ENCODE data around the gene DTWD1.
A peak's percentile ranks its signal among the peaks of the same experiment; 100 is the strongest.
"Not testable (repeated sequence)": the region's sequence is repeated elsewhere in the genome, so short reads cannot be mapped to it uniquely, and the experiment has no call there.

Gene DTWD1, protein sequence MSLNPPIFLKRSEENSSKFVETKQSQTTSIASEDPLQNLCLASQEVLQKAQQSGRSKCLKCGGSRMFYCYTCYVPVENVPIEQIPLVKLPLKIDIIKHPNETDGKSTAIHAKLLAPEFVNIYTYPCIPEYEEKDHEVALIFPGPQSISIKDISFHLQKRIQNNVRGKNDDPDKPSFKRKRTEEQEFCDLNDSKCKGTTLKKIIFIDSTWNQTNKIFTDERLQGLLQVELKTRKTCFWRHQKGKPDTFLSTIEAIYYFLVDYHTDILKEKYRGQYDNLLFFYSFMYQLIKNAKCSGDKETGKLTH

DNA sequence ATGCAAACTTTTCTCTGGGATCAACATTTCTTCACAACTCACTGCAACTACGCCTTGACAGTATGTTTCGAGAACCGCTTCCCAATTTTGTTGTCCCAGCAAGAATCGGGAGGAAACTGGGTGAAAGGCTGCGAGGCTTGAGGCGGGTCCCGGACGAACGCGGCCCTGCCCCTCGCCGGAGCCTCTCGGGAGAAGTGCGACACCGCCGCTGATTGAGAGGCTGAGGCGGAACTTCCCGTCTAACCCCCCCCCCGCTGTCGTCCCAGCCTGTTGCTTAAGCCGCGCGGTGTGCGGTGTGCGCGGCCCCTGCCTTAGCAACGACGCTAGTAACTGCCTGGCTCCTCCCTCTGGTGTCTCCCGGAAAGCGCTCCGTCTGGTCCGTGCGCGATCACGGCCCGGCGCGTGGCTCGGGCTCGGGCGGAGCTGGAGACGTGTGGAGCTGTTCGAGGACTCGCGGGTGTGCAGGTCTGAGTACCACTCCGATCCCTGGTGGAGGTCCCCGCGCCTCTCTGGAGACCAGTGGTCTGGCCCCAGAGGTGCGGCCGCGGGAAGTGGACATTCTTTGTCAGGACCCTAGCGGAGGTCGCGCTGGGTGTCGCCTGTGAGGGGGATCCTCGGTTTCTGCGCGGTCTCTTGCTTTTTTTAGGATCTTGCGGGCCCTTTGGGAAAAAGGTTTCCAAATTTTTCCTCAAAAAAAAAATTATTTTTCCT lies at the start of gene DTWD1, which contains the start of gene FAM227B:
TSS of gene DTWD1 (plus strand) at position 391 of the 711 bp plus-strand sequence. CDS start 4,120 bp downstream, outside the sequence.
TSS of gene FAM227B (minus strand) at position 161 of the 711 bp plus-strand sequence. CDS start 5,647 bp downstream, outside the sequence.
- peak in 1 of 2 experiments; percentile 69 for DNase-seq

DNA sequence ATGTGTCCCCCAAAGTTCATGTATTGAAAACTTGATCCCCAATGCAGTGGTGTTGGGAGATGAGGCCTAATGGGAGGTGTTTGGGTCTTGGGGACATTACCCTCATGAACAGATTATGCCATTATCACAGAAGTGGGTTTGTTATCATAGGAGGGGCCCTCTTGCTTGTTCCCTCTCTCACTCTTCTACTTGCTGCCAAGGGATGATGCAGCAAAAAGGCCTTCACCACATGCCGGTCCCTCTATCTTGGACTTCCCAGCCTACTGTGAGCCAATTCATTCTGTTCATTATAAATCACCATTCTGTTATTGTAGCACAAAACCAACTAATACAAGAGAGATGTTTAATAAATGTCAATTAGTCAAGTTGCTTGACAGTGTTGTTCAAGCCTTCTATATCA lies 47.4 kb upstream of the DTWD1 start:
- no peak for DNase-seq

DNA sequence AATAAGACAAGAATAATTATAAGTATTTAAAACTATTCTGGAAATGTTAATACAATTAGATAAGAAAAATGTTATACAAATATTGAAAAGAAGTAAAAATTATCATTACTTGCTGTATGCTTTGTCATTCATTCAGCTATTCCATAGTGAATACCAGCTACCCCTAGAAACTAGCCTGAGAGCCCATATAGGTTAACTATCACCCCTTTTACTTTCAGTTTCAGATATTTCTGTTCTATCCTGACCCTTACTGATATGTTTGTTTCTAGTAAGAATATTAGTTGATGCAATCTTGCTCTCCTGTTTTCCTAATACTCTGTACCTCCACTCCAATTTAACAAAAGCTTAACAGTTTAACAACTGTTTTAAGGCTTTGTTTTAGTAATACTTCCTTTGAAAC lies 31.8 kb upstream of the DTWD1 start:
- no peak for DNase-seq

DNA sequence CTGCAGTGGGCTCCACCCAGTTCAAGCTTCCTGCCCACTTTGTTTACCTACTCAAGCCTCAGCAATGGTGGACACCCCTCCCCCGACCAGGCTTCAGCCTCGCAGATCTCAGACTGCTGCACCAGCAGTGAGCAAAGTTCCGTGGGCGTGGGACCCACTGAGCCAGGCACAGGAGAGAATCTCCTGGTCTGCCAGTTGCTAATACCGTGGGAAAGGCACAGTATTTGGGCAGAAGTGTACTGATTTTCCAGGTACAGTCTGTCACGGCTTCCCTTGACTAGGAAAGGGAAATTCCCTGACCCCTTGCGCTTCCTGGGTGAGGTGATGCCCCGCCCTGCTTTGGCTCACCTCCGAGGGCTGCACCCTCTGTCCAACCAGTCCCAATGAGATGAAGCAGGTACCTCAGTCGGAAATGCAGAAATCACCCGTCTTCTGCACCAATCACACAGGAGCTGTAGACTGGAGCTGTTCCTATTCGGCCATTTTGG lies 28.0 kb upstream of the DTWD1 start:
- not testable (repeated sequence) for DNase-seq

DNA sequence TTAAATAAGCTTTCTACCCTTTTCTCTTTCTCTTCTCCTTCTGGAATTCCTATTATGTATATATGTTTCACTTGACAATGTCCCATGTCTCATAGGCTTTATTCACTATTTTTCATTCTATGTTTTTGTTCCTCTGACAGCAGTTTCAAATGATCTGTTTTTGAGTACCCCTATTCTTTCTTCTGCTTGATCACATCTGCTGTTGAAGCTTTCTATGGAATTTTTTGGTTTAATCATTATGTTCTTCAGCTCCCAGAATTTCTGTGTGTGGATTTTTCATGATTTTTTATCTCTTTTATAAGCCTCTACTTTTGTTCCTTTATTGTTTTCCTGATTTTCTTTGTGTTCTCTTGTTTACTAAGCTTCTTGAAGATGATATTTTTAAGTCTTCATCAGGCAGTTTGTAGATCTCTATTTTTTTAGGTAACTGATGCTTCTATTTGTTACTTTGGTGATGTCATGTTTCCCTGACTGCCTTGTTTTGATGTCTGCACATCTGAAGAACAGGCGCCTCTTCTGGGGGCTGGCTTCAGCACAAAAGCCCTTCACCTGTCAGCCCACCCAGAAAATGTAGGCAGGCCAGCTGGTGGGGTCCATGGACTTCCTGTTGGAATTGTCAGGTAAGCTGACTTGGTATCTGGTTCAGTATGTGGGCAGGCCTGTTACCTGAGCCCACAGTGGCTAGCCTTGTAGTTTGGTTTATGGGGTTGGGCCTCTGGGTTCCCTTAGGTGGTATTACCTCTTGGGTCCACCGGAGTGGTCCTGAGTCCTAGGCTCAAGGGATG lies 16.0 kb upstream of the DTWD1 start:
- no peak for DNase-seq

DNA sequence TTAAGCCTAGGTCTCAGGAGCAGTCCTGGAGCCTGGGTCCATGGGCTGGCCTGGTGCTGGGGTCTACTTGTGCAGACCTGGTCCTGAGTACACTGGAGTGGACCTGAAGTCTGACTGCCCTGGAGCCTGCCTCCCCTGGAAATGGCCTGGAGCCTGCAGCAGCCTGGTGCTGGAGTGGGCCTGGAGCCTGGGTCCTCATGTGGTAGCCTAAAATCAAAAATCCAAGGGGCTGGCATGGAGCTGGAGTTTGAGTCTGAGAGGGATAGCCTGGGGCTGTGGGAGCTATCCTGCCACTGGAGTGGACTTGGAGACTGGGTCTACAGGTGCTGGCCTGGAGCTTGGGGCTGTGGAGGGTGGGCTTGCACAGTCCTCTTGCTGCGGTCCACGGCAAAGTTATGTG lies 15.3 kb upstream of the DTWD1 start:
- no peak for DNase-seq

DNA sequence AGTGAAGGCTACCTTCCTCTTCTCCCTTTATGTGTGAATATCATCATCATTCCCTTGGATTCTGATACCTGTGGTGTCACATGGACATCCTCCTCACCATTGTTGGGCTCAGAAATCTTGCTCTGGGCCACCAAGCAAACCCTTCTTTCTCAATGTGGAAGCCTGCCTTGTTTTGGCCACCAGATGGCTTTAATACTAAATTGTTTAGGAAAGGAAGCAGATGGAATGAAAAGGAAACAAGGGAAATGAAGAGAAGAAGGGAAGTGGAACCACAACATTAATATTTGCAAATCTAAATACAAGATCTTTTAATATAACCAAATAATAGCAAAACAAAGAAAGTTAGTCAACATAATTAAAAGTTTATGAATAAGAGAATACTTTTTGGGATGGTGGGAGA lies 14.3 kb upstream of the DTWD1 start:
- DNase-seq, result no peak

DNA sequence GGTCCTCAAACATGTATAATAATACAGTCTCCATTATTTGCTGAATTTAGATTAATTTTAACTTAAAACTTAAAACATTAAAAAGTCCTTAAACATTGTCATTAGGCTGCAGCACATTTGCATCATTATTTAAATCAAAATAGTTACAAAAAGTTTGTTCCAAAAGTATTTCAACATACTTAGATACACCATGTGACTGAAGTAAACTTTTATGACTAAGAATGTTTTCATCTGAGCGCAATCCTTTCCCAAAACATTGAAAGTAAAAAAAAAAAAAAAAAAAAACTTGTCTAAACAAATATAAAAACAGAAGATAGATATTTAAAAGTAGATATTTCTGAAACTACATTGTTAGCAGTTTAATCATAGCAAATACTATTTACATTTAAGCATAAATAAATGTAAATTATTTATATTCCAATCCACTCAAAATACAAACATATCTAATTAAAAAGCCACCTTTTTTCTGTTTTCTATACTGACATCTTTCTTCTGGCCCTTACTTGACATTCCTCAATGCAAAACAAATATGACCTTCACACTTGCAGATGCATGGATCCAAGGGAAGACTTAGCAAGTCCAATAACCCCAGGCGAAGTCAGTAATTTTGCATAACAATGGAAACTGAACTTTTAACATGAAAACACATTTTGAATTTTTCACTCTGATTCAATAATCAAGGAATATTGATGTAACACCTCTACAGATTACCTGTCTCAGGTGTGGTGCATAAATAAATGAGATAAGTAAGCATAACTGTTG lies 10.5 kb upstream of the DTWD1 start:
- no peak for DNase-seq

DNA sequence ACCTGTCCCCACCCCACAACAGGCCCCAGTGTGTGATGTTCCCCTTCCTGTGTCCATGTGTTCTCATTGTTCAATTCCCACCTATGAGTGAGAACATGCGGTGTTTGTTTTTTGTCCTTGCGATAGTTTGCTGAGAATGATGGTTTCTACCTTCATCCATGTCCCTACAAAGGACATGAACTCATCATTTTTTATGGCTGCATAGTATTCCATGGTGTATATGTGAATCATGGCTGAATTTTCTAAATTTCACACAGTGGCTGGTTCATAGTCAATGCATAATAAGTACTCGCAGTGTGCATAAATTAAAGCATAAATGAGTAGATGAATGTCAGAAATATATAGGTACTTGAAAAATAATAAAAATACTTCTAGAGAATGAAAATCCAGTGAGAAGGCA lies 8.6 kb upstream of the DTWD1 start:
- not testable (repeated sequence) for DNase-seq

DNA sequence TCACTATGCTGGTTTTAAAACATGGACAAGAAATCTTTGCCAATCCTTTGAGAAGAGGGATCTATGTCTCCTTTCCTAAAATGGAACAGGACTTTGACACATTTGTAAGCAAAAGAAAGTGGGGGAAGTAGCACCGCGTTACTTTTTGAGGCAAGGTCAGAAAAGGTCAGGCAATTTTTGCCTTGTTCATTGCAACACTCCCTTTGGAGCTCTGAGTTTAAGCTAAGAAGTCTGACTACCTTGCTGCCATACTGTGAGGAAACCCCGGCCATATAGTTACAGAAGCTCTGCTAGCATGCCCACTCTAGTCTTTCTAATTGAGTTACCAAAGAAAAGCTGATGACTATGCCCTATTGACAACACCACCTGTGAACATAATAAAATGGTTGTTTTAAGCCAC lies 1.6 kb upstream of the DTWD1 start:
- no peak for DNase-seq

DNA sequence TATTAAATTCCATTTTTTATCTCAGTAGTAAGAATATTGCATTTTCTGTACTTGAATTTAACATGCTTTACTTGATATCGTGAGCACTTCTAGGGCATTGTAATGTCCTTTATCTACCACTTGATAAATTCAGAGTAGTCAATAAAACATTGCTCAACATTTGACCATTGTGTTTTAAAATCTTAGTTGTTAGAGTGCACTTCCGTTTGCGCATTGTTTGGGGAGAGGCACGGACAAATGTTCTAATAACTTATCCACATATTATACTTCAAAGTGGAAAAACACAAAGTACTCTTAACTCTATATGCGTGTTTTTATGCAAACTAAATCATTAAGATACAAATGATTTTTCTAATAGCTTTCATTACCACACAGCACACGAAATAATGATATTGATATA lies 649 bp upstream of the DTWD1 start:
- no peak for DNase-seq

DNA sequence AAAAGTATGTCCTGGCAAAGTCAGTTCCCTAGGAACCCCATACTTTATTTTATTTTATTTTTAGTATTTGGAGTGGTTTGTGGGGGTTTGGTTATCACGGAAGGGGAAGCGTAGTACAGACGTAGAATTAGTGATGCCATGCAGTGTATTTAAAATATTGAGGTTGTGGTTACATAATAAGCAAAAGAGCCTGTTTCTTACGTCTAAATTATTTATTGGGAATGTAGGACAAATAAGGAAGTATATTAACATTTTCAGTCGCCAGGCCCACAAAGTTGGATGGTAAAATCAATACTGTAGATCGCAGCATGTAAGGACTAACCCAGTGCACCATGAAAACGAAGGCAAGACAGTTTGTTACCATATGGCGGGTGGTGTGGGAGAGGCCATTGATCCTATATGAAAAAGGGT lies 558 bp downstream of the DTWD1 start:
- no peak for DNase-seq

DNA sequence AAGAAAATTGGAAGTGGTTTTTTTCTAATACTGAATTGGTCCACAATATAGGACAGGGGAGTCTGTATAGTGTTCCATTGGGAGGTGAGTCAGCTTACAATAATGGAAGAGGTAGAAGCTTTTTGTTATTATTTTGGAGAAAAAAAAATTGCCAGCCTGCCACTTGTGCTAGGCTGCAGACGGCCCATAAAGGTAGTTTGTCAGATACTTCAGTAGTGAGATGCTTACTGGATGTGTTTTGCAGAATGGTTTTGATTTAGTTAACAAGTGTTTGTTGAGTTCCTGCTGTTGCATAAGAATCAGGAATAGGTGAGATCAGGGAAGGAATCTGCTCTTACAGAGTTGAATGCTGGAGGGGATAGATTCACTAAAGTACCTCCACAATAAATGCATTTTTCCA lies 1.0 kb downstream of the DTWD1 start:
- DNase-seq, result no peak

DNA sequence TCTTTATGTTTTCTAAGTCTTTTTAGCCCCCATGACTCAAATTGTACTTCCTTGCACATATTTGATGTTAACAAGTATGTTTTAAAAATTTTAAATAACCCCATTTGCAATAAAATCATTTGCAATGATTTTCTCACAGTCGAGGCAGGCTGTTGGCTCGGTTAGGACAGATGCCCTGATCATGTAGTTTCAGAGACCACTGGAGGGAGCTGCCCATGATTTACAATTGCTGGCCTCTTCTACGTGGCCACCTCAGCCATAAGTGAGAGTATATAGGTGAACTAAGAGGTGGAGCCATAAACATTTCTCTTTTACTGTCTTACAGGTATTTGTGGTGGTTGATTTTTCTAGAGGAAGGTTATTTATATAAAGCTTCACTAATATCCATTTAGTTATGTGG lies 1.7 kb downstream of the DTWD1 start:
- no peak for DNase-seq

DNA sequence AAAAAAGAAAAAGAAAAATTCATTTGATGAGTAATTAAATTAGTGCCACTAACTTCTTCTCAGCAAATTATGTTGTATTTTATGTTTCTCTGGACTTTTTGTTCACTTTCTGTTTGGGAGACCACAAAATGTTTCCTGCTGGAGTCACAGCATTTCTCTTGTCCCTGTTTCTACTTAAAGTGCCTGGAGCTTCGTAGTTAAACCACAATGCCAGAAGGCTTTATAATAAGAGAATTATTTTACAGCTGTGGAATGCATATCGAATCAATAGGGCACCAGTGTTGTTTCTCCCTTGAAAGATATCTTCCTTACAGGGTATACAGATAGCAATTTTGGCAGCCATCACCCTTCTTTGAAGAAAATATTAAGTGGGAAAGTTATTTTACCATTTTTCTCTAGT lies 3.2 kb downstream of the DTWD1 start:
- no peak for DNase-seq

DNA sequence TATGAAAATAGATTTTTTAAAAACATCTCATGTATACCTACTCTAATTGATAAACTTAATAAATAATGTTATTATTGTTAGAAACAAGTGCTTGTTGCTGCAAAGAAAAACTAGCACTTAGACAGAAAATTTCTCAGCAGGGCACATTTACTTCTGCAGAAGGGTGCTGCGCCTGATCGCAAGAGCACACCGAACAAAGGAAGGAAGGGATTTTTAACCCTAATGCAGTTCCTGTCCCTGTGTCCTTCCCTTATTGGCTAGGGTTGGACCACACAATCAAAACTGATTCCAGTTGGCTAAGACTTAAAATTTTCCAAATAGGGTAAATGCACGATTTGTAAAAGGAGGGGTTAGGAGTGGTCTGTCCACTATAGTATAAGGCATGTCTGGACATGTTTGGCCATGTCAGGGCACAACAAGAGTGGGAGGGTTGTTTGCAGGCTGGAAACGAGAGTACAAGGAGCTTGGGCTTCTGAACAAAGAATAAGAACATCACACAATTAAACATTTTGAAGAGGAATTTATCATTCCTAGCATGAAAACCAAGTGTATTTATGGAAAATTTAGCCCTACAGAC lies 4.7 kb downstream of the DTWD1 start:
- DNase-seq, result no peak

DNA sequence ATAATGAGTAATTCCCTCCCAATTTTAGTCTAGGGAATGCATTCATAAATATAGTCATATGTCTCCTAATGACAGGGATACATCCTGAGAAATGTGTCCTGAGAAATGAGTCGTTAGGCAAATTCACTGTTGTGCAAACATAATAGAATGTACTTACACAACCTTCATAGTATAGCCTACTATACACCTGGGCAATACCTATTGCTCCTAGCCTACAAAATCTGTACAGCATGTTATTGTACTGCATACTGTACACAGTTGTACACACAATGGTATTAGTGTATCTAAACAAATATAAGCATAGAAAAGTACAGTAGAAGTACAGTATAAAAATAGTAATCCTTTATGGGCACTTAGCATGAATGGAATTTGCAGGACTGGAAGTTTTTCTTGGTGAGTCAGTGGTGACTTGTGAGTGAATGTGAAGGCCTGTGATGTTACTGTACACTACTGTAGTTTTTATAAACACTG lies 6.6 kb downstream of the DTWD1 start:
- no peak for DNase-seq

DNA sequence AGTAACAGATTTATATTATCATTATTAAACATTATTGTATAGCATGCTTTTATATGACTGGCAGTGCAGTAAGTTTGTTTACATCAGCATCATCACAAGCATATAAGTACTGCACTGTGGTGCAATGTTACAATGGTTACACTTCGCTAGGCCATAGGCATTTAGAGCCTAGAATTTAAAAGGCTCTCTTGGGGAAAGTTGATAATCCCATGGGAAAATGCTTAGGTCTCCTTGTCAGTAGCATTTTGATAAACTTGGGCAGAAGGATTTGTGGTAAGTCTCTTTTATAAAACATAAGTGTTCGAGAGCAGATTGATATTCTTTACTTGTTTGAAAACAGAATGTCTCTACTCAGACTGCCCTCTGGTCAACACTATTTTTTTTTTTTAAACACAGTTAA lies 7.5 kb downstream of the DTWD1 start:
- no peak for DNase-seq

DNA sequence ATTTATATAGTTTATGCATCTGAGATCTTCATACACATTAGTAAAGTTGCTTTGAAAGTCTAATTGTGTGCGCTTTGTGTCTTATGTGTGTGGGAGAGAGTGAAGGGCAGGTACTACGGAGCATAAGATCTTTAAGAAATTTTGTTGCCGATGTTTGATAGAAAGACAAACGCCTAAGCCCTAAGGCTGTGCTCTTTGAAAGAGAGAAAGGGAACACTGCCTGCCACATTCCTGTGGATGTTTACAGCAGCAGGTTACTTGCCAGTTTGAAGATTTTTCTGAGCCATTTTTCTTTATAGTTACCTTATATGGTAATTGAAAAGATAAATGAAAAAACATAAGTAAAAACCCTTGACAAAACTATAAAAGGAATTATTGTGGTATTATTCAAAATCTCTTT lies 17.0 kb downstream of the DTWD1 start:
- no peak for DNase-seq

DNA sequence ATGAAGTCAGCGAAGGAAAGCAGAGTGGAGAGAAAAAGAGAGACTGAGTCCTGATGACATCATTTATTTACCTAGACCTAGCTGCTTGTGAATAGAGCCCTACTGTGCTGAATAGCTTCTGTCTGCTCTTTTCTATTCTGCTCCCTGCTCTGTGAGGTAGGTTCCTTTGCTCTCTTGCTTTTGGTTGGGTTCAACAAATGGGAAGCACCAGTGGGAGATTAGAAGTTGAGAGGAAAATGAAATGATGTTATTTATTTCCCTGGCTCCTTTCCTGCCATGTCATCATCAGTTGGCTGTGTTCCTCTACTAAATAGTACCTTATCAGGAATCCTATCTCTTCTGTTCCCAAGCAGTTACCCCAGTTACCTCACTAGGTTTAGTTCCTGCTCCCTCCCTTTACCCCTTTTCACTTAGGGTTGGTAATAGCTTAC lies 23.5 kb downstream of the DTWD1 start:
- no peak for DNase-seq

DNA sequence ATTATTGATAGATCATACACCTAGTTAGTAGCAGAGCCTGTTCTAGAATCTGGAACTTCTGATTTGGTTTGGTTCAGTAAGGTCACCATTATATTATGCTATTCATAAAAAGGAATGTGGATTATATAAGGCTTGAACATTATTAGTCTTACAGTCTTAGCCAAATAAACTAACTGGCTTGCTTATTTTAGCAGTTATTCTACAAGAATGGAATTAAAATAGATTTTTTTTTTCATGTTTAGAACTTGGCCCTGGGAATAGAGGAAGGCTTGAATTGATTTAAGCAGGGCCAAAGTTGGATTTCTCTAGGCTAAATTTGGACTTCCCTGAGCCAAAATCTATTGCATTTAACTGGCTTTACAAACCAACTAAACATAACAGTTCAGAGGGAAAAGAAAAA lies 24.4 kb downstream of the DTWD1 start:
- DNase-seq, result no peak

DNA sequence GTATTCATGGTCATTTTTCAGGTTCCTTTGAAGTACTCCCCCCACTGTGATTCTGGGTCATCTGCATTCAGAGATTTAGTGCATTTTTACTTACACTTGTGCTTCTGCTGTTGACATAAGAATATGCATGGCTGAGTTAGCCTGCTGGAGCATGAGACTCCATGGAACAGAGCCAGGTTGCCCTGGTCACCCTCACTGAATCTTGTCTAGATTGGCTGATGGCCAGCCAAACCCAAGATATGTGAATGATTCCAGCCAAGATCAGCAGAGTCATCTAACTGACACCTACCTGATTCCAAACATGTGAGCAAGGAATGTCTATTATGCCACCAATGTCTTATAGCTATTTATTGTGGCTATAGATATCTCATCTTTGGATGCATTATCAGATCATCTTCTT lies 25.1 kb downstream of the DTWD1 start:
- no peak for DNase-seq
